Measurements from ENCODE around the gene ITCH.
"Not testable (repeated sequence)": the region's sequence is repeated elsewhere in the genome, so short reads cannot be mapped to it uniquely, and the experiment has no call there.

The ITCH gene

GRCh38 chr20:34514897-34515483 lies 151.9 kb downstream of the ITCH start:
- DNase-seq: no peak

- peak; percentile 81 for DNase-seq
These were observed 152.6 kb downstream of the ITCH start for GRCh38 chr20:34515484-34516246.

- DNase-seq: peak; percentile 94
These were observed 153.4 kb downstream of the ITCH start, which contains the start of gene DYNLRB1 for GRCh38 chr20:34516247-34517113. Gene DYNLRB1, plus strand, starts transcription at chr20:34516422. Its CDS starts 37 bp downstream, at chr20:34516459.

GRCh38 chr20:34517114-34517505 lies 154.0 kb downstream of the ITCH start:
- no peak for DNase-seq

- not testable (repeated sequence) for DNase-seq
These were observed 155.8 kb downstream of the ITCH start for GRCh38 chr20:34518863-34519262.

- not testable (repeated sequence) for DNase-seq
These were observed 156.8 kb downstream of the ITCH start for GRCh38 chr20:34519841-34520240.

- DNase-seq: peak; percentile 51
These were observed 160.1 kb downstream of the ITCH start for GRCh38 chr20:34522969-34523871.

- no peak for DNase-seq
These were observed 161.4 kb downstream of the ITCH start for GRCh38 chr20:34524426-34524825.

- DNase-seq: no peak
These were observed 162.3 kb downstream of the ITCH start for GRCh38 chr20:34525342-34525708.

- no peak for DNase-seq
These were observed 162.8 kb downstream of the ITCH start for GRCh38 chr20:34525709-34526416.

- DNase-seq: no peak
These were observed 163.4 kb downstream of the ITCH start for GRCh38 chr20:34526466-34526865.

- DNase-seq: no peak
These were observed 163.9 kb downstream of the ITCH start for GRCh38 chr20:34527016-34527415.

GRCh38 chr20:34528921-34529297 lies 165.8 kb downstream of the ITCH start:
- no peak for DNase-seq

- no peak for DNase-seq
These were observed 166.7 kb downstream of the ITCH start for GRCh38 chr20:34529742-34530141.

GRCh38 chr20:34530342-34530741 lies 167.3 kb downstream of the ITCH start:
- no peak for DNase-seq

- no peak for DNase-seq
These were observed 168.7 kb downstream of the ITCH start for GRCh38 chr20:34531608-34532265.

GRCh38 chr20:34532320-34532719 lies 169.2 kb downstream of the ITCH start:
- DNase-seq: no peak

- DNase-seq: no peak
These were observed 169.7 kb downstream of the ITCH start for GRCh38 chr20:34532756-34533155.

GRCh38 chr20:34534391-34535165 lies 171.5 kb downstream of the ITCH start:
- no peak for DNase-seq

- DNase-seq: no peak
These were observed 172.3 kb downstream of the ITCH start for GRCh38 chr20:34535301-34535840.

Data from CD4-positive, alpha-beta T cell treated with Interleukin-17A for 1 hour (primary cell).